NCI-H1694 (cell line): ENCODE measurements around the gene LRRC8C.

Experiments used
- DNase-seq: peaks from one replicate; lab custom pipeline; 2025; lab: John Stamatoyannopoulos, UW

Gene LRRC8C

GRCh38 chr1:89671775-89672488 lies 39.0 kb downstream of the LRRC8C start:
- no peak for DNase-seq

GRCh38 chr1:89672489-89673183 lies 39.7 kb downstream of the LRRC8C start:
- no peak for DNase-seq

- DNase-seq = no peak
These were observed 40.3 kb downstream of the LRRC8C start for GRCh38 chr1:89673251-89673650.

- no peak for DNase-seq
These were observed 42.8 kb downstream of the LRRC8C start for GRCh38 chr1:89675677-89676076.

- DNase-seq = no peak
These were observed 48.3 kb downstream of the LRRC8C start for GRCh38 chr1:89681045-89681729.

- no peak for DNase-seq
These were observed 49.7 kb downstream of the LRRC8C start for GRCh38 chr1:89682611-89683010.

GRCh38 chr1:89685461-89685860 lies 52.5 kb downstream of the LRRC8C start:
- DNase-seq = no peak

GRCh38 chr1:89686520-89686919 lies 53.6 kb downstream of the LRRC8C start:
- DNase-seq = no peak

- no peak for DNase-seq
These were observed 54.3 kb downstream of the LRRC8C start for GRCh38 chr1:89687254-89687653.

- DNase-seq = no peak
These were observed 55.7 kb downstream of the LRRC8C start for GRCh38 chr1:89688607-89689006.

GRCh38 chr1:89689234-89689633 lies 56.3 kb downstream of the LRRC8C start:
- no peak for DNase-seq

GRCh38 chr1:89690595-89690994 lies 57.7 kb downstream of the LRRC8C start:
- no peak for DNase-seq

- no peak for DNase-seq
These were observed 59.9 kb downstream of the LRRC8C start for GRCh38 chr1:89692601-89693521.

GRCh38 chr1:89695847-89696246 lies 62.9 kb downstream of the LRRC8C start:
- no peak for DNase-seq

GRCh38 chr1:89697383-89697782 lies 64.5 kb downstream of the LRRC8C start:
- no peak for DNase-seq

- no peak for DNase-seq
These were observed 65.2 kb downstream of the LRRC8C start for GRCh38 chr1:89698020-89698560.

GRCh38 chr1:89698624-89699023 lies 65.7 kb downstream of the LRRC8C start:
- no peak for DNase-seq

GRCh38 chr1:89699451-89699986 lies 66.6 kb downstream of the LRRC8C start:
- DNase-seq = no peak

GRCh38 chr1:89701746-89702241 lies 68.9 kb downstream of the LRRC8C start:
- no peak for DNase-seq

- DNase-seq = no peak
These were observed 69.7 kb downstream of the LRRC8C start for GRCh38 chr1:89702520-89703045.

GRCh38 chr1:89703469-89703868 lies 70.5 kb downstream of the LRRC8C start:
- no peak for DNase-seq
